ENCODE measurements around the gene ZNF490. TPM values are rescaled to one million over a fixed set of nuclear protein-coding genes. Genes with fewer than 3 reads are reported as not detected.
A peak's percentile ranks its signal among the peaks of the same experiment; 100 is the strongest.

ZNF490 gene
- total and polyA plus RNA-seq, 2 donors (not counting 1 experiment from before 2014, with no cell fraction given): 5.7 to 21.2 TPM

DNA sequence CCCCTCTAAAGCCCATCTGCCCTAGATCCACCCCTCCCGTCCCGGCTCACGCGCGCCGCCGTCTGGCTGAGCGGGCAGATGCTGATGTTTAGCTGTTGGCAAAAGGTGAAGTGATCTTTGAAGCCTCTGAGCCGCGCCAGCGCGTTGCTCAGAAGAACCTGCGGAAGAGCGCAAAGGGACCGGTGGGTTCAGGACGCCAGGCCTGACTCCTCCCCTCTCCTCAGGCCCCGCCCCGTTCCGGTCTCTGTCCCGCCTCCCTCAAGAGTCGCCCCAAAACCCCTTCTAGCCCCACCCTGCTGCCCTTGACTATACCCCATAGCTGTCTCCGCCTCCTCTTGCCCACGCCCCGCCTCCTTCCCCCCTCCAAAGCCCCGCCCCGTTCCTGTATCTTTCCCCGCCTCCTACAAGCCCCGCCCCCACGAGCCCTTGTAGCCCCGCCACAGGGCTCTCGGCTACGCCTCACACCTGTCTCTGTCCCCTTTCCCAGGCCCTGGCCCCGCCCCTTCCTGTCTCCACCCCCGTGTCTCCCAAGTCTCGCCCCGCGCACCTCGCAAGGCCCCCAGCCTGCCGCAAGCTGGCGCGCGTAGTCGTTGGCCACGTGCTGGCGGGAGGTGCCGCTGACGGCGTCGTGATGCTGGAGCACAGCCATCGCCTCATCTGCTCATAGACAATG is 46.4 kb upstream of the ZNF490 start:
- peaks cover 7 to 75% of the 10 kb centered on the region in 2 experiments for H3K36me3 ChIP-seq (replicated peaks in 1 of 2; ENCODE audit: control extremely low read depth in 1 of 2, control insufficient read depth in 1 of 2, extremely low read depth in 1 of 2, insufficient read depth in 2 of 2, low read length in 1 of 2)

DNA sequence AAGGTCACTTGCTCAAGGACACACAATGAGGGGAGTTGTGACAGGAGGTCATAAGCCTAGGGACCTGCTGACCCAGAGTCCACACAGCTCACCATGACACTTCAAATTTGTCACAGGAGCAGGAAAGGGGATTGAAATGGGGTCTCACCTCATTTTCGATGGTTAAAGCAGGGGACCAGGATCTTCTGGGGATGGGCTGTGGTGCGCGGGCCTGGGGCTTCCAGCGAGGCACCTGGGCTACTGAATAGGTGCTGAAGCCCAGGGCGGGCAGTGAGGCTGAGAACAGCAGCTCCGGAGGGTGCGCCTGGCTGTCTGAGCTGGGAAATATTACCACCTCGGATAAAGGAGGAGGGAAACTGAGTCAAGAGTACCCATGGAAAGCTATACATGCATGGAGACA is 44.9 kb upstream of the ZNF490 start:
- H3K4me3 ChIP-seq (ENCODE audit: control extremely low read depth in 1 of 5, extremely low read depth in 1 of 5, insufficient read depth in 1 of 5, low read depth in 2 of 5, low read length in 4 of 5): no peak overlapping the region
- H3K27me3 ChIP-seq (replicated peaks in 1 of 4; ENCODE audit: control extremely low read depth in 1 of 4, control insufficient read depth in 3 of 4, insufficient read depth in 4 of 4, low read length in 3 of 4): no peaks in the 10 kb centered on the region
- H3K27ac ChIP-seq (ENCODE audit: low read length in 2 of 2): no peak overlapping the region
- ATAC-seq (ENCODE audit: low read depth): no peak
- Mint-ChIP-seq H3K4me1 (peaks cover 3% of the 10 kb centered on the region), H3K27ac (peak overlapping the region; percentile 1), H3K27me3 (no peaks in the 10 kb centered on the region), H3K4me3 (no peak overlapping the region), H3K9me3 (ENCODE audit: insufficient read depth) (no peaks in the 10 kb centered on the region)
- 97% methylated on average over 8 of the region's 8 CpGs for WGBS (ENCODE audit: insufficient coverage)
- ChIA-PET POLR2A (interaction anchor here (0.7 kb wide), 1 partner anchor 37 kb away, joined by 3 read pairs; no protein-coding TSS in a partner anchor), CTCF (interaction anchor here (0.5 to 1.6 kb wide), 3 partner anchors 16 to 113 kb away, joined by 3 read pairs; no protein-coding TSS in a partner anchor)
- no peak overlapping the region for H3K9ac ChIP-seq (ENCODE audit: low read length)
- peaks cover 50% of the 10 kb centered on the region for H3K79me2 ChIP-seq (ENCODE audit: control insufficient read depth, insufficient read depth, low read length)
- peaks cover 48% of the 10 kb centered on the region for H4K20me1 ChIP-seq (ENCODE audit: control insufficient read depth, insufficient read depth, low read length, poor library complexity, severe bottlenecking)
- TF ChIP-seq, protein P1, sequence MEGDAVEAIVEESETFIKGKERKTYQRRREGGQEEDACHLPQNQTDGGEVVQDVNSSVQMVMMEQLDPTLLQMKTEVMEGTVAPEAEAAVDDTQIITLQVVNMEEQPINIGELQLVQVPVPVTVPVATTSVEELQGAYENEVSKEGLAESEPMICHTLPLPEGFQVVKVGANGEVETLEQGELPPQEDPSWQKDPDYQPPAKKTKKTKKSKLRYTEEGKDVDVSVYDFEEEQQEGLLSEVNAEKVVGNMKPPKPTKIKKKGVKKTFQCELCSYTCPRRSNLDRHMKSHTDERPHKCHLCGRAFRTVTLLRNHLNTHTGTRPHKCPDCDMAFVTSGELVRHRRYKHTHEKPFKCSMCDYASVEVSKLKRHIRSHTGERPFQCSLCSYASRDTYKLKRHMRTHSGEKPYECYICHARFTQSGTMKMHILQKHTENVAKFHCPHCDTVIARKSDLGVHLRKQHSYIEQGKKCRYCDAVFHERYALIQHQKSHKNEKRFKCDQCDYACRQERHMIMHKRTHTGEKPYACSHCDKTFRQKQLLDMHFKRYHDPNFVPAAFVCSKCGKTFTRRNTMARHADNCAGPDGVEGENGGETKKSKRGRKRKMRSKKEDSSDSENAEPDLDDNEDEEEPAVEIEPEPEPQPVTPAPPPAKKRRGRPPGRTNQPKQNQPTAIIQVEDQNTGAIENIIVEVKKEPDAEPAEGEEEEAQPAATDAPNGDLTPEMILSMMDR (IDR thresholded peaks at IDR 0.05): no peak
- no peak for TF ChIP-seq EZH2 (IDR thresholded peaks at IDR 0.05; ENCODE audit: borderline replicate concordance, insufficient read depth, low read depth, low read length, poor library complexity, severe bottlenecking)
- H2AFZ ChIP-seq (ENCODE audit: insufficient read depth, low read depth, low read length, poor library complexity, severe bottlenecking): no peak overlapping the region
- no peak overlapping the region for H3K4me2 ChIP-seq (replicated peaks; ENCODE audit: low read depth, low read length, poor library complexity, severe bottlenecking)
- H3K9me3 ChIP-seq (ENCODE audit: control extremely low read depth in 1 of 3, control insufficient read depth in 2 of 3, insufficient read depth in 1 of 3, low read length in 2 of 3): peaks cover 0 to 4% (median 0%) of the 10 kb centered on the region in 3 donors
- no peak for DNase-seq
- intact Hi-C loops (cut with micrococcal nuclease): no loop called here
- peaks cover 7 to 73% of the 10 kb centered on the region in 2 experiments for H3K36me3 ChIP-seq (replicated peaks in 1 of 2; ENCODE audit: control extremely low read depth in 1 of 2, control insufficient read depth in 1 of 2, extremely low read depth in 1 of 2, insufficient read depth in 2 of 2, low read length in 1 of 2)
- H3K4me1 ChIP-seq (ENCODE audit: control insufficient read depth in 2 of 2, insufficient read depth in 2 of 2, low read length in 2 of 2): no peaks in the 10 kb centered on the region

More for the DNA sequence above, 46.4 kb upstream of the ZNF490 start:
- Histone ChIP-seq H4K20me1 (ENCODE audit: control insufficient read depth, insufficient read depth, low read length, poor library complexity, severe bottlenecking) (peaks cover 60% of the 10 kb centered on the region), H3K4me1 (ENCODE audit: control insufficient read depth in 2 of 2, insufficient read depth in 2 of 2, low read length in 2 of 2) (no peaks in the 10 kb centered on the region), H2AFZ (ENCODE audit: insufficient read depth, low read depth, low read length, poor library complexity, severe bottlenecking) (no peak overlapping the region), H3K79me2 (ENCODE audit: control insufficient read depth, insufficient read depth, low read length) (peaks cover 65% of the 10 kb centered on the region), H3K9me3 (ENCODE audit: control extremely low read depth in 1 of 3, control insufficient read depth in 2 of 3, insufficient read depth in 1 of 3, low read length in 2 of 3) (peaks cover 0 to 4% (median 0%) of the 10 kb centered on the region in 3 donors), H3K4me2 (replicated peaks; ENCODE audit: low read depth, low read length, poor library complexity, severe bottlenecking) (no peak overlapping the region), H3K27ac (ENCODE audit: low read length in 2 of 2) (no peak overlapping the region), H3K4me3 (ENCODE audit: control extremely low read depth in 1 of 5, extremely low read depth in 1 of 5, insufficient read depth in 1 of 5, low read depth in 2 of 5, low read length in 4 of 5) (no peak overlapping the region), H3K27me3 (replicated peaks in 1 of 4; ENCODE audit: control extremely low read depth in 1 of 4, control insufficient read depth in 3 of 4, insufficient read depth in 4 of 4, low read length in 3 of 4) (no peaks in the 10 kb centered on the region), H3K9ac (ENCODE audit: low read length) (no peak overlapping the region)
- peaks cover 3% of the 10 kb centered on the region for H3K4me1 Mint-ChIP-seq
- H3K4me3 Mint-ChIP-seq: no peak overlapping the region
- TF ChIP-seq EZH2 (IDR thresholded peaks at IDR 0.05; ENCODE audit: borderline replicate concordance, insufficient read depth, low read depth, low read length, poor library complexity, severe bottlenecking): no peak
- TF ChIP-seq, protein P1 (IDR thresholded peaks at IDR 0.05): no peak
- no peaks in the 10 kb centered on the region for H3K27me3 Mint-ChIP-seq
- intact Hi-C loops (cut with micrococcal nuclease): no loop called here
- H3K27ac Mint-ChIP-seq: no peak overlapping the region
- CTCF ChIA-PET: no interaction called here
- POLR2A ChIA-PET: no interaction called here
- ATAC-seq (ENCODE audit: low read depth) (no peak), DNase-seq (no peak)
- 94% methylated on average over 36 of the region's 50 CpGs for WGBS (ENCODE audit: insufficient coverage)
- H3K9me3 Mint-ChIP-seq (ENCODE audit: insufficient read depth): no peaks in the 10 kb centered on the region

All from B cell (primary cell).